ENCODE results near the gene PLA2G4B. TPM values are rescaled to one million over a fixed set of nuclear protein-coding genes. Genes with fewer than 3 reads are reported as not detected.

PLA2G4B gene
- total and polyA plus RNA-seq, 2 donors (not counting 1 experiment from before 2014, with no cell fraction given) = 22.6 to 33.2 TPM

DNA sequence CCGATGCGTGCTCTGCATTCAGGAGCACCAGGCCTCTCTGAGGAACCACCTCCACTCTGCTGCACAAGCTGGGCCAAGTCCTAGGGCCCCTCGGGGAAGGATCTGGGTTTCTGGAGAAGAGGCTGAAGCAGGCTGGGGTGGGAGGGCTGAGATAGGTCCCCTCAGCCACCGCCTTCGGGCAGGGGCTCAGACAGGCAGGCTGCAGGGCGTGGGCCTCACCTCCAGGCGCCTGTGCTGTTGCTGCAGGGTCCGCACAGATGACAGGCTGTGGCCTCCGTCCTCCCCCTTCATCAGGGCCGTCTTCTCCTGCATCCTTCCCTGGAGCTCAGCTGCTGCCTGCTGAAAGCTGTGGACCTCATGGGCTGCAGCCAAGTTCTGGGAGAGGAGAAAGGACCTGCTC is 15.2 kb downstream of the PLA2G4B start:
- ChIA-PET CTCF (no interaction called here), POLR2A (no interaction called here)
- DNase-seq = no peak
- TF ChIP-seq, protein P1, sequence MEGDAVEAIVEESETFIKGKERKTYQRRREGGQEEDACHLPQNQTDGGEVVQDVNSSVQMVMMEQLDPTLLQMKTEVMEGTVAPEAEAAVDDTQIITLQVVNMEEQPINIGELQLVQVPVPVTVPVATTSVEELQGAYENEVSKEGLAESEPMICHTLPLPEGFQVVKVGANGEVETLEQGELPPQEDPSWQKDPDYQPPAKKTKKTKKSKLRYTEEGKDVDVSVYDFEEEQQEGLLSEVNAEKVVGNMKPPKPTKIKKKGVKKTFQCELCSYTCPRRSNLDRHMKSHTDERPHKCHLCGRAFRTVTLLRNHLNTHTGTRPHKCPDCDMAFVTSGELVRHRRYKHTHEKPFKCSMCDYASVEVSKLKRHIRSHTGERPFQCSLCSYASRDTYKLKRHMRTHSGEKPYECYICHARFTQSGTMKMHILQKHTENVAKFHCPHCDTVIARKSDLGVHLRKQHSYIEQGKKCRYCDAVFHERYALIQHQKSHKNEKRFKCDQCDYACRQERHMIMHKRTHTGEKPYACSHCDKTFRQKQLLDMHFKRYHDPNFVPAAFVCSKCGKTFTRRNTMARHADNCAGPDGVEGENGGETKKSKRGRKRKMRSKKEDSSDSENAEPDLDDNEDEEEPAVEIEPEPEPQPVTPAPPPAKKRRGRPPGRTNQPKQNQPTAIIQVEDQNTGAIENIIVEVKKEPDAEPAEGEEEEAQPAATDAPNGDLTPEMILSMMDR (IDR thresholded peaks at IDR 0.05) = no peak
- no peak for TF ChIP-seq EZH2 (IDR thresholded peaks at IDR 0.05; ENCODE audit: borderline replicate concordance, insufficient read depth, low read depth, low read length, poor library complexity, severe bottlenecking)
- Histone ChIP-seq H3K27me3 (replicated peaks in 1 of 4; ENCODE audit: control extremely low read depth in 1 of 4, control insufficient read depth in 3 of 4, insufficient read depth in 4 of 4, low read length in 3 of 4) (peaks cover 0 to 4% (median 0%) of the 10 kb centered on the region in 4 experiments), H3K4me3 (ENCODE audit: control extremely low read depth in 1 of 5, extremely low read depth in 1 of 5, insufficient read depth in 1 of 5, low read depth in 2 of 5, low read length in 4 of 5) (no peak overlapping the region), H3K79me2 (ENCODE audit: control insufficient read depth, insufficient read depth, low read length) (no peaks in the 10 kb centered on the region), H4K20me1 (ENCODE audit: control insufficient read depth, insufficient read depth, low read length, poor library complexity, severe bottlenecking) (no peaks in the 10 kb centered on the region), H3K9me3 (ENCODE audit: control extremely low read depth in 1 of 3, control insufficient read depth in 2 of 3, insufficient read depth in 1 of 3, low read length in 2 of 3) (no peaks in the 10 kb centered on the region), H3K4me1 (ENCODE audit: control insufficient read depth in 2 of 2, insufficient read depth in 2 of 2, low read length in 2 of 2) (no peaks in the 10 kb centered on the region), H2AFZ (ENCODE audit: insufficient read depth, low read depth, low read length, poor library complexity, severe bottlenecking) (no peak overlapping the region), H3K27ac (ENCODE audit: low read length in 2 of 2) (no peak overlapping the region), H3K9ac (ENCODE audit: low read length) (no peak overlapping the region), H3K36me3 (replicated peaks in 1 of 2; ENCODE audit: control extremely low read depth in 1 of 2, control insufficient read depth in 1 of 2, extremely low read depth in 1 of 2, insufficient read depth in 2 of 2, low read length in 1 of 2) (no peaks in the 10 kb centered on the region), H3K4me2 (replicated peaks; ENCODE audit: low read depth, low read length, poor library complexity, severe bottlenecking) (no peak overlapping the region)
- peaks cover 2% of the 10 kb centered on the region for H3K4me1 Mint-ChIP-seq
- H3K27ac Mint-ChIP-seq = no peak overlapping the region
- H3K9me3 Mint-ChIP-seq (ENCODE audit: insufficient read depth) = no peaks in the 10 kb centered on the region
- no peaks in the 10 kb centered on the region for H3K27me3 Mint-ChIP-seq
- no peak for ATAC-seq (ENCODE audit: low read depth)
- WGBS (ENCODE audit: insufficient coverage) = 95% methylated on average over 7 of the region's 10 CpGs
- no peak overlapping the region for H3K4me3 Mint-ChIP-seq
- intact Hi-C loops (cut with micrococcal nuclease) = no loop called here

DNA sequence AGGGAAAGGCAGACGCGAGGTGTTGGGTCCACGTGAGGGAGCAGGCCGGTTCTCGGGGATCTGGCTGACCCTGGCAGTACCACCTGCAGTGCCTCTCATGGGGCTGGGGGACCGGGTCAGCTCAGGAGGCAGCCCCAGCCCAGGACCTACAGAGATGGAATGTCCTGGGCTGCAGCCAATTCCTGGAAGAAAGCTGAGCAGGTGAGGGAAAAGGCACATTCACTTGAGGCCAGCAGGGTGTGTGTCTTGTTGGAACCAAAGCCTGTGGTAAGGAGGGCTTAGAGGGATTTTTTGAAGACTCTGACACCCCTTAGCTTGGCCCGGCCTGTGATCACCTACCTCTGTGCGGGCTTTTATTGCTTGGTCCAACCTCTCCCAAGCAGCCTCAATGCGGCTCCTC is 15.8 kb downstream of the PLA2G4B start:
- no peak overlapping the region for H3K4me2 ChIP-seq (replicated peaks; ENCODE audit: low read depth, low read length, poor library complexity, severe bottlenecking)
- no peak overlapping the region for H3K4me3 ChIP-seq (ENCODE audit: control extremely low read depth in 1 of 5, extremely low read depth in 1 of 5, insufficient read depth in 1 of 5, low read depth in 2 of 5, low read length in 4 of 5)
- H3K79me2 ChIP-seq (ENCODE audit: control insufficient read depth, insufficient read depth, low read length) = no peaks in the 10 kb centered on the region
- no peak overlapping the region for H3K27ac ChIP-seq (ENCODE audit: low read length in 2 of 2)
- H3K9me3 ChIP-seq (ENCODE audit: control extremely low read depth in 1 of 3, control insufficient read depth in 2 of 3, insufficient read depth in 1 of 3, low read length in 2 of 3) = no peaks in the 10 kb centered on the region
- H3K27me3 ChIP-seq (replicated peaks in 1 of 4; ENCODE audit: control extremely low read depth in 1 of 4, control insufficient read depth in 3 of 4, insufficient read depth in 4 of 4, low read length in 3 of 4) = peaks cover 0 to 4% (median 0%) of the 10 kb centered on the region in 4 experiments
- CTCF ChIA-PET = no interaction called here
- intact Hi-C loops (cut with micrococcal nuclease) = no loop called here
- H2AFZ ChIP-seq (ENCODE audit: insufficient read depth, low read depth, low read length, poor library complexity, severe bottlenecking) = no peak overlapping the region
- H3K27me3 Mint-ChIP-seq = no peaks in the 10 kb centered on the region
- POLR2A ChIA-PET = interaction anchor here (0.7 kb wide), 1 partner anchor 526 kb away, joined by 3 read pairs; no protein-coding TSS in a partner anchor
- H3K9me3 Mint-ChIP-seq (ENCODE audit: insufficient read depth) = no peaks in the 10 kb centered on the region
- TF ChIP-seq EZH2 (IDR thresholded peaks at IDR 0.05; ENCODE audit: borderline replicate concordance, insufficient read depth, low read depth, low read length, poor library complexity, severe bottlenecking) = no peak
- TF ChIP-seq, protein P1 (IDR thresholded peaks at IDR 0.05) = no peak
- DNase-seq = no peak
- no peak overlapping the region for H3K27ac Mint-ChIP-seq
- peaks cover 2% of the 10 kb centered on the region for H3K4me1 Mint-ChIP-seq
- WGBS (ENCODE audit: insufficient coverage) = 96% methylated on average over 9 of the region's 9 CpGs
- no peak overlapping the region for H3K4me3 Mint-ChIP-seq
- H4K20me1 ChIP-seq (ENCODE audit: control insufficient read depth, insufficient read depth, low read length, poor library complexity, severe bottlenecking) = no peaks in the 10 kb centered on the region
- ATAC-seq (ENCODE audit: low read depth) = no peak
- H3K36me3 ChIP-seq (replicated peaks in 1 of 2; ENCODE audit: control extremely low read depth in 1 of 2, control insufficient read depth in 1 of 2, extremely low read depth in 1 of 2, insufficient read depth in 2 of 2, low read length in 1 of 2) = no peaks in the 10 kb centered on the region
- H3K9ac ChIP-seq (ENCODE audit: low read length) = no peak overlapping the region
- H3K4me1 ChIP-seq (ENCODE audit: control insufficient read depth in 2 of 2, insufficient read depth in 2 of 2, low read length in 2 of 2) = no peaks in the 10 kb centered on the region
